ENCODE data around the gene CHMP5.
"Not testable (repeated sequence)": the region's sequence is repeated elsewhere in the genome, so short reads cannot be mapped to it uniquely, and the experiment has no call there.

CHMP5 gene

DNA sequence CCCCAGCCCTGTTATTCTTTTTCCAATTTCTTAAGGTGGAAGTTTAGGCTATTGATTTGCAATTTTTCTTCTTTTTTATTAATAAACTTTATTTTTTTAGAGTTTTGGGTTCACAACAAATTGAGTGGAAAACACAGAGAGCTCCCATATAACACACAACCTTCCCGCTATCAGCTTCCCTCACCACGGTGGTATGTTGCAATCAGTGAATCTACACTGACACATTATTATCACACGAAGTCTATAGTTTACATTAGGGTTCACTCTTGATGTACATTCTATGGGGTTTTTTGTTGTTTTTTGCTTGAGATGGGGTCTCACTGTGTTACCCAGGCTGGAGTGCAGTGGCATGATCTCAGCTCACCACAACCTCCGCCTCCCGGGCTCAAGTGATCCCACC is 20.7 kb downstream of the CHMP5 start:
- no peak for FAIRE-seq

DNA sequence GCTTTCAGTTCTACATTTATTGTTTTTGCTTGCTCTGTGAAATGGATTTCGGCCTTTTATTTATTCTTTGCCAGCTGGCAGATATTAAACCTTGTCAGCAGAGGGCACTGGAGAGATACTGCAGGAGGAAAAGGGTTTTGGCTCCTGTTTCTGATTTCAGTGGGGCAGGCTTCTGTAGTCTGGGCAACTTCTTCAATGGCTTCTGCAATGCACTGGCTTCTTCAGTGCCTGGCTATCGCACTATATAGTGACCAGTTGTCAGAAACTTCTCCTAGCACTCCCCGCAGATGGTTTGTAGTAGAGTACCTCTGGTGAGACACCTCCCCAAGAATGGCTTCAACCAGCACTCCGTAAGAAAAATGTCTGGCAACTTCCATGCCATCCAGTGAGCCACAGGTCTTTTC is 22.2 kb downstream of the CHMP5 start:
- FAIRE-seq = peak; percentile 79

DNA sequence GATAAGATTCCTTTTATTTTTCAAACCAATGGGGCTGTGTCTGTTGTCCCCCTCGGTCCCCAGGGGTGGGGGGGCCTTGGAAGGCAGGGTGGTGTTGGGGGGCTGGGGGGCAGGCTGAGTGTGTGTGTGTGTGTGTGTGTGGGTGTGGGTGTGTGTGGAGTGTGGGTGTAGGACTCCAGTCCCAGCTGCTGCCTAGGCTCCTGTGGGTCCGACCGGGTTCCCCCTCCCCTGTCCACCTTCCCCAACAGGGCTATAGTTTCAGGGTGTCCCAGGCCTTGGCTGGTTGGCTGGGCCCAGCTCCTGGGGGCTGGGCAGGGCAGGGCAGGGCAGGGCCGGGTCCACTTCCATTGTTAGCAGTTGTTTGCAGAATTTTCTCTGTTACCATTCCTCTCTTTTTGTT is 23.4 kb downstream of the CHMP5 start:
- no peak for FAIRE-seq

DNA sequence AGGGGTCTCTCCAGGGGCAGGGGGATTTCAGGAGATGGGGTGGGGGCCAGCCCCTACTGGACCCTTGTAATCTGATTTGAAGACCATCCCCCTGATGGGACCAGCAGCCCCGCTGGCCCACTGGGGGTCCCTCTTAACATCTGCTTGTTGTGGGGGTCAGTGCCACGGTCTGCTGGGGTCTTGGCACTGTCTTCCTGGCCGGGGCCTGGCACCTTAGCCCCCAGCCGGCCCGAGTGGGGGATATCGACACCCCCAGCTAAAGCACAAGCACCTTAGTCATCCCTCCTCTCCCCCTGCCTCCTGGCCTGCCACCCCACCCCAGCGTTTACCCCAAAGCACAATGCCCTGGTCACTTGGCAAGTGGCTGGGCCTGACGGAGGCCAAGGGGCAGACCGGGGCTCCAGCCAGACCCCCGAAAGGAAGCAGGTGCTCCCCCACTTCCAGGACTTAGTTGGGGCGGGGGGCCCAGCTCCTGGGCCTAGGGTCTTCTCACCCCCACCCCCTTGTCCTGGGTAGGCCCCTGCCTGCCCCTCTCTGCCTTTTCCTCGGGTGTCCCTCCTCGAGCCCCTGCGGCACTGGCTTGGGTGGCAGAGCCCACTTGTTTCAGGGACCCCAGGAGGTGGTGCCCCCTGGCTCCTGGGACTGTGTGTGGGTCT is 24.1 kb downstream of the CHMP5 start:
- FAIRE-seq = no peak

DNA sequence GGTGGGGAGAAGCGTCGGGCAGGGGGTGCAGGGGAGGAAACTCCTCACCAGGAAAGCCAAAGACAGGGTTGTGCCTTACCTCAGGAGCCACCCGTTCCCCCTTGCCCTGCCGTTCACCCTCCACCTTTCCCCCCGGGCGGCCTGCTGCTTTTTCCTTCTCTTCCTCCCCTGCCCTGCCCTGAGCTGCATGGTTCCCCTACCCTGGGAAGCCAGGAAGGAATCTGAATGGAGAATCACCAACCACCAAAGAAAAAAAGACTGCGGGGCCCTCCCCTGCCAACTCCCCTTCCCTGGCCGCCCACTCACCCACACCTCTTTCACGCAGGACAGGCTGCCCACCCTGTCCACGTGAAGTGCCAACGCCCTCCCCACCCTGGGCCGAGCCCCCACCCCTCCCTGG is 24.6 kb downstream of the CHMP5 start:
- FAIRE-seq = no peak

DNA sequence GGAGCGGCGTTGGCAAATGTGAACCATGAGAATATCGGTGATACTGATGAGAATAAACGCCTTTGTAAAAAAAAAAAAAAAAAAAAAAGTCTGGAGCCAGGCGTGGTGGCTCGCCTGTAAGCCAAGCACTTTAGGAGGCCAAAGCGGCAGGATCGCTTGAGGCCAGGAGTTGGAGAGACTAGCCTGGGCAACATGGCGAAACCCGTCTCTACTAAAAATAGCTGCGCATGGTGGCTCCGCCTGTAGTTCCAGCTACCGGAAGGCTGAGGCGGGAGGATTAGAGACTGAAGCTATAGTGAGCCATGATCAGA is 25.0 kb downstream of the CHMP5 start:
- FAIRE-seq = no peak

DNA sequence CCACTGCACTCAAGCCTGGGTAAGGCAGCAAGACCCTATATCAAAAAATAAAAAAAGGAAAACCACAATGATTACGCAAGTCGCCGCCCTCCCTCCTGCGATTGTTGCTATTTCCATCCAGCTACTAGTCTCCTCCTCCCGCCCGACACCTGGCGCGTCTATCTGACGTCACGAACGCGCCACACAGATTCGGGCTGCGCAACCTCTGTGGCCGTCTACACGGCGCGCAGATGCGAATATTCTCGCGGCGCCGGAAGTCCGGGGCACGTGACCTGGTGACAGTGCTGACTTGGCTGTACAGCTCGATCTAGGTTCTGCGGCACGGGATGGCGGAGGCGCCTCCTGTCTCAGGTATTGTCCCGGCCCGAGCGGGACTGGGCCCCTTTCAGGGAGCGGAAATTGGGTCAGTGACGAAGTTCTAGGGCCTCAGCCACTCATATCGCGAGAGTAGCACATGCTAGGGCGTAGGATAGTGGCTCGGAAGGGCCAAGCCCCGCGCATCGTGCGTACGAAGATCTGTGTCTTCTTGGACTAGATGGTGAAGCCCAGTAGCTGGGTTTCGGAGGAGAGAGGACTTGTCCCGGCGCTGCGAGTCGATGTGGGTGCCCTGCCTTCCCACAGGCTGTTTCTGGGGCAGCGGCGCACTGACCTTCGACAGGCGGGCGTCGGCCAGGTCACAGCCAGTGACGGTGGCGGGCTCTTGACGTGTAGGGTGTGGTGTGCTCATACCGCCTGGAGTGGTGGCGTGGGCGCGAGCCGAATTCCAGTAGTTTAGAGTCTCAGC is 25.6 kb downstream of the CHMP5 start, which contains the start of gene NFX1:
Gene NFX1, plus strand, starts transcription at position 270 of the 784 bp plus-strand sequence. Its CDS starts 57 bp downstream, at position 327.
- FAIRE-seq = peak; percentile 88

DNA sequence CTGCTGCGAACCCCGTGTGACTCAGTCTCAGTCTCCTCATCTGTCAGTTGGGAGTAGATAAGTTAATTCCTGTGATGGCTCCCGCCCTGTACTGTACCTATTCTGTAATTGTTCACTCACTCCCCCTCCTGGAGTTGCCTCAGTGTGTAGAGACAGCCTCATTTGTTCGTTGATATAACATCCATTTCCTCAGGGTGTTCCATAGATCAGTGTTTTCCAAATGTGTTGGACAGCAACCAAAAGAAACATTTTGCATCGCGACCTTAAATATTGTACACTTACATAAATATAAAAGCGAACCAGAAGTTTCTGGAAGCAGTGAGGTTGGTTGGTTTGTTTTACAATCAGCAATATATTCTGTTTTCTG is 26.2 kb downstream of the CHMP5 start:
- no peak for FAIRE-seq

DNA sequence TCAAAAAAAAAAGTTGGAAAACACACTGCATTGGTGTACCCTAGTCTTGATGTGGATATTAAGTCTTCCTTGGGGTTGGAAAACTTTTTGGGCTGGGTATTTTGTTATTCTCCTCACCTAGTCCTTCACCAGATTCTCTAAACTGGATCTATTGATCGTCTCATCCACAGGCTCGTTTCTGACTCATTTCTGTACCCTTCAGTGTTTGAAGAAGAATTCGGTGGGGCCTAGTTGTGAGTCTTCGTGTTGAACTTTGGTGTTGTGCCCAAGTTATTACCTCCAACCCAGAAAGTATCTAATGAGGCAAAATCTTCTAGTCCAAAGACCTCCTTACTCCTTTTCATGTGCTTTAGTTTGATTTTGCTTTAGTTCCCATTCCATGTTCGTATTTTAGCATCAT is 27.1 kb downstream of the CHMP5 start:
- FAIRE-seq = no peak

DNA sequence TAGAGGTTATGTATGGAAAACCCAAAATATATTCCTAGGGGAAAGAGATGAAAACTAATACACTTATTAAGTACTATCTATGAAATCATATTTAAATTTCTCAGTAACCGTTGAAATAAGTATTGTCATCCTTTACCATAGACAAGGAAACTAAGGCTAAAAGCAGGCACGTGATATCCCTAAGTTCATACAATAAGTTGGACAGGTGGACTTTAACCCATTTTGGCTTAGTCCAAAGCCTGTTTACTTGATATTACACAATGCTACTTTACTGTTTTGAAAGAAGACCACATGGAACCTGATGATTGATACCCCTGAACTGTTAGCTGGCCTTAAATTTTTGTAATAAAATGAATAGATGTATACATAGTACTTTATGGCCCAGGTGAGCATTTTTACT is 28.9 kb downstream of the CHMP5 start:
- no peak for FAIRE-seq

DNA sequence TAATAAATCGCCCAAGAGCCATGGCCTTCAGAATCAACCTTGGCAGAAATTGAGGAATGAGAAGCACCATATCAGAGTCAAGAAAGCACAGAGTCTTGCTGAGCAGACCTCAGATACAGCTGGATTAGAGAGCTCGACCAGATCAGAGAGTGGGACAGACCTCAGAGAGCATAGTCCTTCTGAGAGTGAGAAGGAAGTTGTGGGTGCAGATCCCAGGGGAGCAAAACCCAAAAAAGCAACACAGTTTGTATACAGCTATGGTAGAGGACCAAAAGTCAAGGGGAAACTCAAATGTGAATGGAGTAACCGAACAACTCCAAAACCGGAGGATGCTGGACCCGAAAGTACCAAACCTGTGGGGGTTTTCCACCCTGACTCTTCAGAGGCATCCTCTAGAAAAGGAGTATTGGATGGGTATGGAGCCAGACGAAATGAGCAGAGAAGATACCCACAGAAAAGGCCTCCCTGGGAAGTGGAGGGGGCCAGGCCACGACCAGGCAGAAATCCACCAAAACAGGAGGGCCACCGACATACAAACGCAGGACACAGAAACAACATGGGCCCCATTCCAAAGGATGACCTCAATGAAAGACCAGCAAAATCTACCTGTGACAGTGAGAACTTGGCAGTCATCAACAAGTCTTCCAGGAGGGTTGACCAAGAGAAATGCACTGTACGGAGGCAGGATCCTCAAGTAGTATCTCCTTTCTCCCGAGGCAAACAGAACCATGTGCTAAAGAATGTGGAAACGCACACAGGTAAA is 30.0 kb downstream of the CHMP5 start:
- no peak for FAIRE-seq

DNA sequence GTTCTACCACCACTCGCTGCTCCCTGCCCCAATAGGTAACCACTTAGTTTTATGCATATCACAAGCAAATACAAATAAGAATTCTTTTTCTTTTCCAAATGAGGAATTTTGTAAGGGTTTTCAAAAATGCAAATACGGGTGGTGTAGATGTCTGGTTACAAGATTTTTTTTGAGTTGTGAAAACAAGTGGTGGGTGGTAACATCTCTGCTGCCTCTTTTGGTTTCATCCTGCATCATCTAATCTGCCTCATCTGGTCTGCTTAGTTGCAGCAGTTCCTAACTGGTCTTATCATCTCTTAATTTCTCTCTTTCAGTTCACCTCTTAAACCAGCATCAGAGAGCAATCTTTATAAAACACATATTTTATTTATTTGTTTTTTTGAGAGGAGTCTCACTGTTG is 30.7 kb downstream of the CHMP5 start:
- no peak for FAIRE-seq

DNA sequence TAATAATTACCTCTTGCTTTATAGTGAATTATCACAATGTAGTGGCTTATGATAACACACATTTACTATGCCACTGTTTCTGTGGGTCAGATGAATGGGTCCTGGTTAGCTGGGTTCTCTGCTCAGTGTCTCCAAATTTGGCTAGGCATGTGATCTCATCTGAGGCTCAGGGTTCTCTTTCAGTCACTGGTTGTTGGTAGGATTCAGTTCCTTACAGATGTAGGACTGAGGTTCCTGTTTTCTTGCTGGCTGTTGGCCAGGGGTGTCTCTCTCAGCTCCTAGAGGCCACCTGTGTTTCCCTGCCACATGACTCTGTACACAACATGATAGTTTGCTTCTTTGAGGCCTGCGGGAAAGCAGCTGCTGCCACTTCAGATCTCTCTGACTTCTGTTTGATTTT is 32.6 kb downstream of the CHMP5 start:
- no peak for FAIRE-seq

DNA sequence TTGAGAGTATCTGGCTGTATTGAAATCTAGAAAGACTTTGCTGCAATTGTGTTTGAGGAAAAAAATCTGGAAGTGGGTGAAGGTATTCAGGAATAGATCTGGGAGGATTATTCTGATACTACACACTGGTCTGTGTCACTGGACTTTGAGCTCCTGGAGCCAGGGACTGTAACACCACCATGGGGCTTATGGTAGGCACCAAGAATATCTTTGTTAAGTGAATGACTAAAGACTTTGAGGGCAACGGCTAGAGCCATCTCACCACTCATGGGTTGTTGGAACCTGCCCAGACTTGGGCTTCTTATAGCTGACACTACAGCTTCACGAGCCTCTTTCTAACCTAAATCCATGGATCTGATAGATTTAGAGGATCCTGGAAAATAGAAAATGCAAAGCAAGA is 35.7 kb downstream of the CHMP5 start:
- FAIRE-seq = no peak

DNA sequence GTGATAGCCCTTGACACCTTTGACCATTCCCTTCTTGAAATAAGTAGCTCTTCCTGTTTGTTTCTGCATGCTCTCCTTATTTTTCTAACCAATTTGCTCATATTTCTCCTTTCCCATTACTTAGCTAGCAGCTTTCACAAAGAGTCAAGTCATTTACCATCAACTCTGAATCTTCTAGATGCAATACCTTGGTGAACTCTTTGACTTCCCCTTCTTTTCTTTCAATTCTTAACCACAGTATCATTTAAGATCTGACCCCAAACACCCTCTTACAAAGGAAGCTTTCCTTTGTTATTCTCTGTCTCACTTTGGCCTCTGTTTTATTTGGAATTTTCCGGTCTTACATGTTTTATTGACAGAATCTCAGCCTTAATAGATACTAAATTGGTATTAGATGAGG is 39.5 kb downstream of the CHMP5 start:
- FAIRE-seq = no peak

DNA sequence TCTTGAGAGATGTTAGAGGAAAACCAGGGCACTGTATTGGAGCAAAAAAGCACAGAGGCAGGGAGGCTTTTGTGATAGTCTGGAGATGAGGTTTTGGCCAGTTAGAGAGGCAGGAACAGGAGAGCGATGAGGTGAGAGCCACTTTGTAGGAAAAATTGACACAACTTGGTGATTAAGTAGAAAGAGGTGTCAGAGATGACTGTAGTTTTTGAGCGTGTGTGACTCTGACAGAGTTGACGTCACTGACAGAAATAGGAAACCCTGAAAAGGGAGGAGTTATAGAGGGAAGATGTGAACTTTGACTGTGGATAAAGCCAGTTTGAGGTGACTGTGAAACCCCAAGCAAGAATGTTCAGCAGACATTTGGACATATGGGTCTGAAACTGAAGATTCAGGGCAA is 41.2 kb downstream of the CHMP5 start:
- FAIRE-seq = no peak

DNA sequence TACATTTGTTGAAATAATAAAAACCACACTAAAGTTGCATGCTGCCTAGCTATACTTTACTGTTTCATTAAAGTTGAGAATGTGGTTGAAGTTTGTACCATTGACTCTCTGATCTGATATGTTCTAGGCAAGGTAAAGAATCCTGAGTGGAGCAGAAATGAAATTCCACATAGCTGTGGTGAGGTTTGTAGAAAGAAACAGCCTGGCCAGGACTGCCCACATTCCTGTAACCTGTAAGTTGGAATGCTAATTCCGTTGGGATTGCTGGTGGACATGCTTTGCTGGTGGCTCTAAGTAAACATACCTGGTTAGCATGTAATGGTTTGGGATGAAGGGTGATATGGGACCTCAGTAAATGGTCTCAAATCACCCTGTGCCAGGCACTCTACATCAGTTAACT is 42.2 kb downstream of the CHMP5 start:
- FAIRE-seq = no peak

DNA sequence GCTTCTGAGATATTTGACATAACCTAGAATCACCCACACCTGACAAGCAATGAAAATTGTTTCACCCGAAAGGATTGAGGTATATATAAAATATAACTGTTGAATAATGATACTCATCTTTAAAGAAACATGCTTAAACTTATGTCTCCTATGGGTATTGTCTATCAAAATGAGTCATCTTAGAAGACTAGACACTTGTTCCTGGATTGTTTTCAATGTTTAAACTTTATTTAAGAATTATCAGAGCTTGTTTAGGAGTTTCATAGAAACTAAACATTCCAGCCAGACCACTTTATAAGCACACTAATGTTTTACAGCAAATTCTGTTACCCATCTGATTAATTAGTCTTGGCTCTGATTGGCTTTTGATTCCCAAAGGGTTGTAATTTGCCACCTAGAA is 45.1 kb downstream of the CHMP5 start:
- no peak for FAIRE-seq

DNA sequence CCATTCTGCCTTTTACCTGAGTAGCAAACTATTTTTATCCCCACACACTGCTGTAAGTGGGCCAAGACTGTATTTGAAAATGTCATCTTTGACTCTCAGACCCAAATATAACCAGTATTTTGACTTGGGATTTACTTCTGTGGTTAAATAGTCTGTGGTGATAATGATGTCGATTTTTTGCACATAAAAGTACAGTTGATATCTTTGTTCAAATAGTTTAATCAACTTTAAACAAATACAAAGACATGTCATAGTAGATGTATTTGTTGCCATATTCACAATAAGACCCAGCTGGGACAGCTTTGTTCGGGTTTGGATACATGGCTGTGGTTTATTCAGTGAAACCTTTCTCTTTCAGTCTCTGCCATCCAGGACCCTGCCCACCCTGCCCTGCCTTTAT is 45.9 kb downstream of the CHMP5 start:
- no peak for FAIRE-seq

DNA sequence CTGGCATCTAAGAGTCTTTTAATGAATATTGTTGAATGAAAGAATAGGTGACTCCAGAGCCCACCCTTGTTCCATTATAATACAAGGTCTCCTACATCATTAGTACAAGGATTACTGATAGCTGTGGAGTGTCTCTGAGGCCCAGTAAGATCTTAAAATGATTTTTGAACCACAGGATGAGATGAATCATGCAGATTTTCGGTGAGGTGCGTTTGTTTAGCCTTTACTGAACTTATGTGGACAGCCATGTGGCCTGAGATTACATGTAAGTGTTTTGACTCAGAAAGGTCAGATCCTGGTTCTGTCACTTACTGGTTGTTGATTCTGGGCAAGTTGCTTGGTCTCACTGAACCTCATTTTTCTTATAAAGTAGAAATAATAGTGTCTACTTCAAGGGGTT is 47.1 kb downstream of the CHMP5 start:
- FAIRE-seq = no peak

DNA sequence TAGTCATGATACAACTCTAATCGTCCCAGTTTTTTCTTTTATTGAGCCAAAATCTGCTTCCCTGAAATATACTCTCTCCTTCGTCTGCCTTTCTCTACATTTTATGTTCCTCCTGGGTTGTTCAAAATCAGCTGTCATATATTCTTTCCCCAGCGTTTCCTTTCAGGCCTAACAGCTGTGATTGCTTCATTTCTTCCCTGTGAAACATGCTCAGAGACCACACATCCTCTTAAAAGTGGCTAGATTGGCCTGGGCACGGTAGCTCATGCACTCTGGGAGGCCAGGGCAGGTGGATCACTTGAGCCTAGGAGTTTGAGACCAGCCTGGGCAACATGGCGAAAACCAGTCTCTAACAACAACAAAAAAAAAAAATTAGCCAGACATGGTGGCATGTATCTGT is 50.5 kb downstream of the CHMP5 start:
- no peak for FAIRE-seq

DNA sequence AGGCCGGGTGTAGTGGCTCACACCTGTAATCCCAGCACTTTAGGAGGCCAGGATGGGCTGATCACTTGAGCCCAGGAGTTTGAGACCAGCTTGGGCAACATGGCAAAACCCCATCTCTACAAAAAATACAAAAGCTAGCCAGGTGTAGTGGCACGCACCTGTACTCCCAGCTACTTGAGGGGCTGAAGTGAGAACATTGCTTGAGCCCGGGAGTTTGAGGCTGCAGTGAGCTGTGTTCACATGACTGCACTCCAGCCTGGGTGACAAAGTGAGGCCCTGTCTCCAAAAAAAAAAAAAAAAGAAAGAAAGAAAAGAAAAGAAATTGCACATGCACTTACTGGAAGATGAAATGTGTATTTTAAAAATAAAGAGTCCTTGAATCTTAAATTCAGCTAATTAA is 52.3 kb downstream of the CHMP5 start:
- not testable (repeated sequence) for FAIRE-seq

DNA sequence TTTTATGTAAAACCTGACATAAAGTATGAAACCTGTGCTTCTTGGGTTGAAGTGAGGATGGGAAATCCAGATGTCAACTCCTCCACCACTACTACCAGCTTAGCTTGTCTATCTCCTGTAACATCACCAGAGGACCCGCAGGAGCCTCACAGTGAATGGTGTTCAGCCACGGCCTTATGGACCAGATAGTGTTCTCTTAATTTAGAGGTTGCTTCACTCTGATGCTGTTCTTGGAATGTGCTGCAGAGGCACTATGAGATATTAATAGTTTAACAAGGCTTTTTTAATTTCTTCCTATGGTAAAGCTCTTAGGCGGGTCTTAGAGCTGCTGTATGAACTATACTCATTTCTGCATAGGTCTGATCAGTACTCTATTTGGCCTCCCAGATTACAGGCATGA is 53.4 kb downstream of the CHMP5 start:
- no peak for FAIRE-seq

DNA sequence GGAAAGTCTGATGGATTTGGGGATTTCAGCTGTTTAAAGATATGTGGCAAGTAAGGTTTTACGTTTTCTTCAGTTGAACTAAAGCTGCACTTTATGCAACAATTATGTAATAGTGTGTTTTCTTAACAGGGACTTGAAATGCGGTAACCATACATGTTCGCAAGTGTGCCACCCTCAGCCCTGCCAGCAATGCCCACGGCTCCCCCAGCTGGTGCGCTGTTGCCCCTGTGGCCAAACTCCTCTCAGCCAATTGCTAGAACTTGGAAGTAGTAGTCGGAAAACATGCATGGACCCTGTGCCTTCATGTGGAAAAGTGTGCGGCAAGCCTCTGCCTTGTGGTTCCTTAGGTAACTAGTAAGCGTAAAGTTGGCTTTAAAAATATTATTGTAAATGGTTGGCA is 53.9 kb downstream of the CHMP5 start:
- no peak for FAIRE-seq
